Skin epidermis (tissue), 12 donors: ENCODE measurements around the gene INPP5F.

Experiments
- H3K27ac ChIP-seq, 21 experiments: fragments of 200-600 bp; sonication (generic) in 11 of 21; one replicate each; pipeline ENCODE4 v1.5.0; 2020; ENCODE audit warnings: mild to moderate bottlenecking in 3 of 21, inconsistent platforms in 2 of 21, moderate library complexity in 2 of 21
- H3K4me3 ChIP-seq, 7 experiments: fragments of 200-600 bp; sonication (generic) in 2 of 7; one replicate each; pipeline ENCODE4 v1.5.0; 2020; ENCODE audit warnings: inconsistent platforms in 2 of 7, mild to moderate bottlenecking in 2 of 7, moderate library complexity in 1 of 7

Gene INPP5F

DNA sequence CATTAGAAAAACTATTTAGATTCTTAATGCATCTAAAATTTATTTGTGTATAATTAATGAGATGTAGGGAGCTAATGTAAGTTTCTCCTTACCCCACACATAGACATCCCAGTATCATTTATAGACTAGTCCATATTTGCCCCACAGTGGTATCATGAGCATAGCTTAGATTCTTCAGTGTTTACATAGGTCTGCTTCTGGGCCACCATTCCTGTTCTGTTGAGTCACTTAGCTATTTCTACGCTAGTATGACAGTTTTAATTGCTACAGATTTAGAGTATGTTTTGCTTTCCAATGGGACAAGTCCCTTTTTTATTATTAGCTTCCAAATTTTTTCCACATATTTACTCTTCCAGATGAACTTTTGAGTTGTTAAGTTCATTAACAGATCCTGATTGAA is 77.4 kb downstream of the INPP5F start:
- H3K4me3 ChIP-seq, result no peak overlapping the region
- H3K27ac ChIP-seq, result no peak overlapping the region

DNA sequence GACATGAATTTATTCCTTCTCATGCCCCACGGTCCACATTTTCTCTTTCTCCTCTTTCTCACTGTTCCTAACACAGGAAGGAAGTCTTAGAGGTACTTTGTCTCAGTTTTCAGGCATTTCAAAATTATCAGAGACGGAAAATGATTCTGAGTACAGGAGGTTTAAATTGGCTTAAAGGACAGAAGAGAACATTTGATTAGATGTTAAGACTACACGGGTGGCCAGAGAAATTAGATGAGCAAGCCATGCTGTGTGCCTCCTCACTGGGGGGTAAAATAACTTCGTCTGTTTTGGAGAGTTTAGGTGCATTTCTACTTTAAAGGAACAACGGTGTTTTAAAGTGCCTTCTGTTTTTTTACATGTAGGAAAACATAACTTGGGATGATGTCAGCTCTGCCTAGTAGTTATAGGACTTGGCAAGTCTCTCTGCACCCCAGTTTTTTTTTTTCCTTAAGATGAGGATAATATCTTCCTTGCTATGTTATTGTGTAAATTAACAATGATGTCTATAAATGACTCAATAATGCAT is 79.9 kb downstream of the INPP5F start:
- no peak overlapping the region for H3K4me3 ChIP-seq
- no peak overlapping the region for H3K27ac ChIP-seq

- H3K4me3 ChIP-seq, result no peak overlapping the region
These were observed 80.7 kb downstream of the INPP5F start for GRCh38 chr10:119806334-119807130.

GRCh38 chr10:119807960-119808697 is 82.3 kb downstream of the INPP5F start:
- H3K4me3 ChIP-seq, result no peak overlapping the region
- H3K27ac ChIP-seq, result no peak overlapping the region

More at GRCh38 chr10:119806334-119807130, 80.7 kb downstream of the INPP5F start:
- H3K27ac ChIP-seq, result no peak overlapping the region

- Histone ChIP-seq H3K27ac (no peak overlapping the region), H3K4me3 (no peak overlapping the region)
These were observed 85.3 kb downstream of the INPP5F start for GRCh38 chr10:119811122-119811521.

GRCh38 chr10:119812684-119813083 is 86.8 kb downstream of the INPP5F start:
- H3K27ac ChIP-seq, result no peak overlapping the region
- no peak overlapping the region for H3K4me3 ChIP-seq

GRCh38 chr10:119815671-119816070 is 89.8 kb downstream of the INPP5F start:
- Histone ChIP-seq H3K4me3 (no peak overlapping the region), H3K27ac (no peak overlapping the region)

- Histone ChIP-seq H3K27ac (peak overlapping the region in 2 of 21 experiments; percentile 6 to 51), H3K4me3 (peak overlapping the region; percentile 2 to 38 (median 20))
These were observed 92.4 kb downstream of the INPP5F start for GRCh38 chr10:119817991-119818888.

DNA sequence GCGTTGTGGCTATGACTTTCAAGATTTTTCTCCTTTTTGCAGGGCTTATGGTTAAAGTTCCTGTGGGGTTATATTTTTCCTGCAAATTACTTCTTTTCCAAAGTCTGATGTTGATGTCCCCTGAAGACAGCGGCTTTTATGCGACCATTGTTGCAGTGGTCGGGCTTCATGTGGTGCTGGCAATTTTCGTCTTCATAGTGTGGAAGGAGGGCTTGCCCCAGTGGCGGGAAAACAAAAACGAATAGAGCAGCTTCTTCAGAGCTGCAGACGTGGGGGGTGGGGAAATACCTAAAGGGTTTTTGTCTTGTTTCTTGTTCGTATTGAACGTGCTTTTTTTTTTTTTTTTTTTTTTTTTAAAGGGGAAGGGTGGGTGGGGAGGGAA is 93.0 kb downstream of the INPP5F start:
- H3K4me3 ChIP-seq, result peak overlapping the region; percentile 2 to 38 (median 20)

GRCh38 chr10:119821182-119821581 is 95.3 kb downstream of the INPP5F start:
- Histone ChIP-seq H3K27ac (no peak overlapping the region), H3K4me3 (no peak overlapping the region)

More for the DNA sequence above, 93.0 kb downstream of the INPP5F start:
- no peak overlapping the region for H3K27ac ChIP-seq

GRCh38 chr10:119824299-119824698 is 98.4 kb downstream of the INPP5F start:
- H3K27ac ChIP-seq, result no peak overlapping the region
- no peak overlapping the region for H3K4me3 ChIP-seq

GRCh38 chr10:119826771-119827170 is 100.9 kb downstream of the INPP5F start:
- Histone ChIP-seq H3K4me3 (no peak overlapping the region), H3K27ac (no peak overlapping the region)

DNA sequence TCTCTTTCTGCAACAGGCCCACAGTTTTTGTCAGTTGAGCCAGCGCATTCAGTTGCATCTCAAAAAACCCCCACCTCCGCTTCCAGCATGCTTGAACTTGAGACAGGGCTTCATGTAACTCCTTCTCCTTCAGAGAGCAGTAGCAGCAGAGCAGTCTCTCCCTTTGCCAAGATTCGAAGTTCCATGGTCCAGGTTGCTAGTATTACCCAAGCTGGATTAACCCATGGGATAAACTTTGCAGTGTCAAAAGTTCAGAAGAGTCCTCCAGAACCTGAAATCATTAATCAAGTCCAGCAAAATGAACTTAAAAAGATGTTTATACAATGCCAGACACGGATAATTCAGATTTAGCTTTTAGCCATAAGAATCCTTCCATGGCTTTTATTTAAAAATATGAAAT is 101.6 kb downstream of the INPP5F start:
- Histone ChIP-seq H3K4me3 (no peak overlapping the region), H3K27ac (no peak overlapping the region)

GRCh38 chr10:119829429-119829828 is 103.6 kb downstream of the INPP5F start:
- H3K27ac ChIP-seq, result no peak overlapping the region
- no peak overlapping the region for H3K4me3 ChIP-seq

DNA sequence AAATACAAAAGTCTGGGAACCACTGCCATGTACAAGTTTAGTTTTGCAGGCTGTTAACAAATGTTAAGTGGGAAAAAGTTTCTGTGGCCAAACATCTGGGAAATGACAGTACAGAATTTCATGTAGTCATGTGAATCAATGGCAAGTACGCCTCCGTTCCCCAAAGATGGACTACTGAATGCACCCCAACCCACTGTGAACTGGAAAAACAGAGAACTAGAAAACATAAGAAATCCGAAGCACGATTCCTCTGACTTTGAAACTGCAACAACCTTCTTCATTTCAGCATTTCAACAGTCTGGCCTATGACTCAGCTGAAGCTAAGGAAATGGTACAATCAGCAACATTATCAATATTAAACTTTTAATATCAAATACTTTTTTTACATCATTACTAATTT is 105.0 kb downstream of the INPP5F start:
- Histone ChIP-seq H3K4me3 (no peak overlapping the region), H3K27ac (no peak overlapping the region)

GRCh38 chr10:119831656-119832055 is 105.8 kb downstream of the INPP5F start:
- Histone ChIP-seq H3K27ac (no peak overlapping the region), H3K4me3 (no peak overlapping the region)

GRCh38 chr10:119832951-119833350 is 107.1 kb downstream of the INPP5F start:
- Histone ChIP-seq H3K4me3 (no peak overlapping the region), H3K27ac (peak overlapping the region in 1 of 21 experiments; percentile 16)

GRCh38 chr10:119834188-119834587 is 108.3 kb downstream of the INPP5F start:
- Histone ChIP-seq H3K4me3 (no peak overlapping the region), H3K27ac (no peak overlapping the region)

GRCh38 chr10:119845656-119846055 is 119.8 kb downstream of the INPP5F start:
- H3K27ac ChIP-seq, result no peak overlapping the region

More at GRCh38 chr10:119845656-119846055, 119.8 kb downstream of the INPP5F start:
- H3K4me3 ChIP-seq, result no peak overlapping the region
